Neutrophil (primary cell): ENCODE measurements around the gene CRX.

Source experiments
- H3K27ac ChIP-seq: fragments of 200-600 bp; sonication (generic); 2 replicates; pipeline ENCODE4 v1.5.1; 2016; ENCODE audit warnings: mild to moderate bottlenecking, moderate library complexity
- H3K27me3 ChIP-seq: fragments of 200-600 bp; sonication (generic); 2 replicates; pipeline ENCODE4 v1.6.0; 2016; ENCODE audit warnings: mild to moderate bottlenecking
- H3K36me3 ChIP-seq: fragments of 200-600 bp; sonication (generic); 2 replicates; pipeline ENCODE4 v1.5.1; 2017
- H3K4me1 ChIP-seq, 2 experiments: fragments of 200-600 bp in 1 of 2; sonication (generic) in 1 of 2; 1 replicate in 1 of 2; 2 replicates in 1 of 2; pipeline versions ENCODE4 v1.5.1 to v1.6.1; 2013 to 2016; ENCODE audit warnings: low read depth in 1 of 2, low read length in 1 of 2, mild to moderate bottlenecking in 1 of 2, moderate library complexity in 1 of 2; ENCODE audit not compliant: control insufficient read depth in 1 of 2, insufficient read depth in 1 of 2
- H3K4me3 ChIP-seq, 2 experiments: fragments of 200-600 bp in 1 of 2; sonication (generic) in 1 of 2; 1 replicate in 1 of 2; 2 replicates in 1 of 2; pipeline ENCODE4 v1.5.1; 2013 to 2016; ENCODE audit warnings: low read depth in 1 of 2, low read length in 1 of 2, mild to moderate bottlenecking in 1 of 2, moderate library complexity in 1 of 2
- H3K9me3 ChIP-seq: fragments of 200-600 bp; sonication (generic); 2 replicates; pipeline ENCODE4 v1.5.1; 2016
- TF ChIP-seq, protein P1 (sequence below): fragments of 200-600 bp; sonication (generic); IDR thresholded peaks from 2 replicates; pipeline ENCODE4 v1.5.1; 2016; ENCODE audit warnings: antibody characterized with exemption

Gene CRX

DNA sequence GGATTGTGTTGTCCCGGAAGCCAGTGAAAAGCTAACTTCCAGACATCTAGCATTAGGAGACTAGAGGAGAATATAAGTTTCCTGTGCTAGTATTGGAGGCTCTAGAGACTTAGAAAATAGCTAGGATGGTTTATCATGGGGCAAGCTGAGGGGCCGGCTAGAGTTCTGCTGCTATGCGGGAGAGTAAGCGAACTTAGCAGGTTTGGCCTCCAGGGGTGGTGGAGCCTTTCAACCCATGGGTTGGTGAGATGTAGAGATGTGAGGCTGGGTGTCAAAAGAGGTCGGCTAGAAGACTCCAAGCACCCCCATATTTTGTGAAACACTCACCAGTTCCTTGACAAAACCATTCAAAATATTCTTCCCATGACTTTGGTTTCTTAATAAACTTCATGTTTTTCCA is 60.0 kb downstream of the CRX start:
- no peak overlapping the region for H3K4me3 ChIP-seq
- TF ChIP-seq, protein P1, sequence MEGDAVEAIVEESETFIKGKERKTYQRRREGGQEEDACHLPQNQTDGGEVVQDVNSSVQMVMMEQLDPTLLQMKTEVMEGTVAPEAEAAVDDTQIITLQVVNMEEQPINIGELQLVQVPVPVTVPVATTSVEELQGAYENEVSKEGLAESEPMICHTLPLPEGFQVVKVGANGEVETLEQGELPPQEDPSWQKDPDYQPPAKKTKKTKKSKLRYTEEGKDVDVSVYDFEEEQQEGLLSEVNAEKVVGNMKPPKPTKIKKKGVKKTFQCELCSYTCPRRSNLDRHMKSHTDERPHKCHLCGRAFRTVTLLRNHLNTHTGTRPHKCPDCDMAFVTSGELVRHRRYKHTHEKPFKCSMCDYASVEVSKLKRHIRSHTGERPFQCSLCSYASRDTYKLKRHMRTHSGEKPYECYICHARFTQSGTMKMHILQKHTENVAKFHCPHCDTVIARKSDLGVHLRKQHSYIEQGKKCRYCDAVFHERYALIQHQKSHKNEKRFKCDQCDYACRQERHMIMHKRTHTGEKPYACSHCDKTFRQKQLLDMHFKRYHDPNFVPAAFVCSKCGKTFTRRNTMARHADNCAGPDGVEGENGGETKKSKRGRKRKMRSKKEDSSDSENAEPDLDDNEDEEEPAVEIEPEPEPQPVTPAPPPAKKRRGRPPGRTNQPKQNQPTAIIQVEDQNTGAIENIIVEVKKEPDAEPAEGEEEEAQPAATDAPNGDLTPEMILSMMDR = no peak
- H3K4me1 ChIP-seq = no peaks in the 10 kb centered on the region
- peaks cover 9% of the 10 kb centered on the region for H3K27me3 ChIP-seq
- H3K9me3 ChIP-seq = no peaks in the 10 kb centered on the region
- H3K36me3 ChIP-seq = no peaks in the 10 kb centered on the region
- no peak overlapping the region for H3K27ac ChIP-seq

DNA sequence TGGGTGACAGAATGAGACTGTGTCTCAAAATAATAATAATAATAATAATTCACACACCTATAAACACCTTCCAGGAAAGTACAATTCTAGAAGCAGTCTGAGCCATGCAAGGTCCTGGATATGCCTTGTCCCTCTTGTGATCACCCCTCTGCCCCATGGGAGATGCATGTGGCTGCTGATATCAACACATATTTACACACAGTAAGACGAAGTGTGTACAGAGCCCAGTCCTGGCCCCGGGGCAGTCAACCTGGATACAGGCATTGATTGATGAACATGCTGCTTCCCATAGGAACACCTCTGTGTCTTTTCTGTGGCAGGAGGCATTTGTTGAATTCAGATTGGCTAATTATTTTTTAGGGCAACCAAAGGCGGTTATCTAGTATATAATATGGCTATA is 61.2 kb downstream of the CRX start:
- Histone ChIP-seq H3K27ac (no peak overlapping the region), H3K4me1 (no peaks in the 10 kb centered on the region), H3K36me3 (no peaks in the 10 kb centered on the region), H3K9me3 (no peaks in the 10 kb centered on the region), H3K4me3 (no peak overlapping the region), H3K27me3 (peaks cover 9% of the 10 kb centered on the region)
- TF ChIP-seq, protein P1 = no peak

DNA sequence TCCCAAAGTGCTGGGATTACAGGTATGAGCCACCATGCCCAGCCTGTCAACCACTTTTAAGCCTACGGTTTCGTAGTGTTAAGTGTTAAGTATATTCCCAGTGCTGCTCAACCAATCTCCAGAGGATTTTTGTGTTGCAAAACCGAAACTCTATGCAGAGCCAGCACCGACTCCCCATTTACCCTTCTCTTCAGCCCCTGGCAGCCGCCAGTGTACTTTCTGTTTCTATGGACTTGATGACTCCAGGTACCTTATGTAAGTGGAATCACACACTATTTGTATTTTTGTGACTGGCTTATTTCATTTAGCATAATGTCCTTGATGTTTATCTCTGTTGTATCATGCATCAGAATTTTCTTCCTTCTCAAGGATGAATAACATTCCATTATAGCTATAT is 63.3 kb downstream of the CRX start:
- Histone ChIP-seq H3K4me3 (no peak overlapping the region), H3K27me3 (peaks cover 9% of the 10 kb centered on the region), H3K36me3 (no peaks in the 10 kb centered on the region), H3K9me3 (no peaks in the 10 kb centered on the region), H3K4me1 (no peaks in the 10 kb centered on the region), H3K27ac (no peak overlapping the region)
- TF ChIP-seq, protein P1 = no peak

DNA sequence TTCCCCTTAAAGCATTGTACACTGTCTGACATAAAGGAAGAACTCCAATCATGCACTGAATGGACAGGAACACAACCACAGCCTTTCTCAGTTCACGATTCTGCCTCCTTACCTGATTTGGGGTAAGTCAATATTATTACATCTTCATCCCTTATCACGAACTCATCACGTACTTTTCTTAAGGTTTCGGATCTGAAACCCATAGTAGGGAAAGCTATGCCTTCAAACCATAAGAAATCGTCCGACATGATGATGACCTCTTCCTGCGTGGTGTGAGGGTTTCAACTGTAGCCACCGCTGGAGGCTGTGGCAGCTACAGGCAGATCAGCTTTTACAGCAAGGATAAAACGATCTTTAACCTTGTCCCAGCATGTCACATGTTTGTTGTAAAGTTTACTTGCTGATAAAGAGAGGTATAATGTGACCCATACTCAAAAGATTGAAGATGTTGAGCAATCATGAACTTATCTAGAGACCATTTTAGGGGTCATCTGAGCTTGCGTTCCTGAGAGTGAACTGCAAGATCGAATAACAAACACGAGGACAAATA is 64.3 kb downstream of the CRX start, which contains the start of gene SULT2A1:
Gene SULT2A1 (minus strand): TSS at position 306 of the 550 bp plus-strand sequence. CDS start 58 bp downstream, at position 248.
- Histone ChIP-seq H3K9me3 (no peaks in the 10 kb centered on the region), H3K4me3 (no peak within 1 kb of the TSS), H3K4me1 (no peaks in the 10 kb centered on the region), H3K27ac (no peak within 1 kb of the TSS), H3K27me3 (peaks cover 9% of the 10 kb centered on the region), H3K36me3 (no peaks in the 10 kb centered on the region)
- TF ChIP-seq, protein P1 = no peak

DNA sequence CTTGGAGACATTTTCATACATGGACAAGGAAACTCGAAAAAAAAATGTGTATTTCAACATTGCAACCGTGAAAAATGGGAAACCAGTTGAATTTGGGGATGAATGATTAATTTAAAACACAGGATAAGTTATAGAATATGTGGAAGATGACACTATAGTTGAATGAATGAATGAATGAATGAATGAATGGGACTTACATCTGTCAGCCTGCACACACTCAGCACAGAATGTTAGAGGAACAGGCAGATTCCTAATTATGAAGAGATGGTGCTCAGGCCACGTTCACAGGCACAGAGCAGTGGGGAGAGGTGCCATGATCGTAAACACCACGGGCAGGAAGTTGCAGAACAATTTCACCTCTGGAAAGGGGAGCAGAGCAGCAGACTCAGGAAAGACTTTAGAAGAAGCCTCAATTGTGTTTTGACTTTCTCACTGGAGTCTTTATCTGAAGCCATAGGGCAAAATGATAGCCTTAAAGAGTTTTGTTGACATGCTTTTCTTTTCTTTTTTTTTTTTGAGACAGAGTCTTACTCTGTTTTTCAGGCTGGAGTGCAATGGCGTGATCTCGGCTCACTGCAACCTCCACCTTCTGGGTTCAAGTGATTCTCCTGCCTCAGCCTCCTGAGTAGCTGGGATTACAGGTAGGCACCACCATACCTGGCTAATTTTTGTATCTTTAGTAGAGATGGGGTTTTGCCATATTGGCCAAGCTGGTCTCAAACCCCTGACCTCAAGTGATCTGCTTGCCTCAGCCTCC is 69.3 kb downstream of the CRX start:
- Histone ChIP-seq H3K4me3 (no peak overlapping the region), H3K36me3 (no peaks in the 10 kb centered on the region), H3K27ac (no peak overlapping the region), H3K27me3 (peaks cover 5% of the 10 kb centered on the region), H3K9me3 (no peaks in the 10 kb centered on the region), H3K4me1 (no peaks in the 10 kb centered on the region)
- TF ChIP-seq, protein P1 = no peak
